H1 (cell line): ENCODE measurements around the gene CAP1. TPM values are rescaled to one million over a fixed set of nuclear protein-coding genes. Genes with fewer than 3 reads are reported as not detected.

Source experiments
- CBX5 ChIP-seq: fragments of 300-800, 300-1000 bp; sonication (generic); IDR thresholded peaks from 2 replicates; pipeline ENCODE4 v1.7.1; 2016; ENCODE audit warnings: antibody characterized with exemption, low read length, low read depth
- CBX8 ChIP-seq: fragments of 300-800, 300-1000 bp; sonication (generic); IDR thresholded peaks from 2 replicates; pipeline ENCODE4 v1.7.1; 2016; ENCODE audit warnings: low read depth, low read length, borderline replicate concordance
- KDM1A ChIP-seq: fragments of 200-600, 300-600 bp; sonication (generic); IDR thresholded peaks from 2 replicates; pipeline ENCODE4 v1.7.1; 2016; ENCODE audit warnings: mild to moderate bottlenecking, low read length, borderline replicate concordance
- RFX5 ChIP-seq: IDR thresholded peaks from 2 replicates; pipeline ENCODE4 v1.6.1; 2011; ENCODE audit warnings: low read depth, low read length, improper control_type of control experiment, borderline replicate concordance
- polyA plus RNA-seq, 7 experiments: library from polyadenylated mRNA; depleted of rRNA in 3 of 7; stranded (reverse) in 5 of 7; unstranded in 2 of 7; fragments of >200 nt in 5 of 7; fragments of 200-250 nt in 2 of 7; gene quantifications; 1 replicate in 5 of 7; 2 replicates in 1 of 7; 4 replicates in 1 of 7; pipeline versions ENCODE4 v1.2.1 to v1.2.3, GENCODE V29; 2011 to 2013; ENCODE audit warnings: missing spikeins in 2 of 7, mixed read lengths in 2 of 7
- total RNA-seq: library from RNA; stranded (reverse); fragmentation: NEBNext Ultra II Directional; extraction: Animal tissue kit (Norgen Biotek cat#: 25700); gene quantifications from 2 replicates; pipeline ENCODE4 v1.2.1, GENCODE V29; 2021
- TF ChIP-seq, protein P1 (sequence below): IDR thresholded peaks from 2 replicates; pipeline ENCODE4 v1.6.1; 2012; ENCODE audit warnings: inconsistent platforms

Gene CAP1
- total and polyA plus RNA-seq, 2 of the 8 experiments (the other 6 are each of a cell fraction or from before 2014, with no cell fraction given): 140 to 295 TPM

DNA sequence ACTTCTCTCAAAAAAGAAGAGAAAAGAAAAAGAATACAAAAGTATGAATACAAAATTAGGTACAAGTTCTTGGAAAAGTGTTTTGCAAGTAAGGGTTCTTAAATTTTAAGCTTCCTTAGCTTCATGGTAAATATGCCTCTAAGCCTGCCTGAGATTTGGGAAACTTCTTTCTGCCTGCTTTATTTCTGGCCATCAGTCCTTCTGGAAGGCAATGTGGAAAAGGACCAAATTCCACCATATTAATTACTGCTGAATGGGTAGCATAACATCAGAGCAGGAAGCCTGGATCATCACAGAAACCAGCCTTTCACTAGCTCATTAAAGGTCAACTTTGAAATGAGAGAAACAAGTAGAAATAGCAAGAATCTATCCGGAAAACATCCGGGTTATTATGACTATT lies 39.1 kb upstream of the CAP1 start (continued):
- TF ChIP-seq RFX5 (no peak), KDM1A (no peak), CBX8 (no peak), CBX5 (no peak)
- TF ChIP-seq, protein P1, sequence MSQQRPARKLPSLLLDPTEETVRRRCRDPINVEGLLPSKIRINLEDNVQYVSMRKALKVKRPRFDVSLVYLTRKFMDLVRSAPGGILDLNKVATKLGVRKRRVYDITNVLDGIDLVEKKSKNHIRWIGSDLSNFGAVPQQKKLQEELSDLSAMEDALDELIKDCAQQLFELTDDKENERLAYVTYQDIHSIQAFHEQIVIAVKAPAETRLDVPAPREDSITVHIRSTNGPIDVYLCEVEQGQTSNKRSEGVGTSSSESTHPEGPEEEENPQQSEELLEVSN: no peak
